ENCODE data around the gene EXOSC2. TPM values are rescaled to one million over a fixed set of nuclear protein-coding genes. Genes with fewer than 3 reads are reported as not detected.

Gene EXOSC2
- total RNA-seq, 1 experiment from 2014 or later = 63.6 TPM

DNA sequence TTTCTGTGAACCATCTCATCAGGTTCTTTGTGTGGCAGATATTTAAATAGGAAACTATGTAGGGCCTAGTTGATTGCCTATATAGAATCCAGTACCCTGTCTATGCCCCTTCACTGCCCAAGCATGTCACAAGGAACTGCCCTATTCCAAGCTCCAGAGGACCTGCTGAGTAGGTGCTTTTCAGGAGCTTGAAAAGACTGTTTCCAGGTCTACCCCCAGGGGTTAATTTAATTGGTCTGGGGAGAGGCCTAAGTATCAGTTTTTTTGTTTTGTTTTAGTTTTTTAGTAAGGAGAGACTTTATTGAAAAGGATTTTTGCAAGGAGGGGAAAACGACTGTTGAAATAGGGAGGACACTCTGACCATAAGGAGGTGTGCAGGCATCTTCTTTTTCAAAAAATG lies 43.3 kb downstream of the EXOSC2 start:
- DNase-seq (ENCODE audit: low spot score) = no peak

DNA sequence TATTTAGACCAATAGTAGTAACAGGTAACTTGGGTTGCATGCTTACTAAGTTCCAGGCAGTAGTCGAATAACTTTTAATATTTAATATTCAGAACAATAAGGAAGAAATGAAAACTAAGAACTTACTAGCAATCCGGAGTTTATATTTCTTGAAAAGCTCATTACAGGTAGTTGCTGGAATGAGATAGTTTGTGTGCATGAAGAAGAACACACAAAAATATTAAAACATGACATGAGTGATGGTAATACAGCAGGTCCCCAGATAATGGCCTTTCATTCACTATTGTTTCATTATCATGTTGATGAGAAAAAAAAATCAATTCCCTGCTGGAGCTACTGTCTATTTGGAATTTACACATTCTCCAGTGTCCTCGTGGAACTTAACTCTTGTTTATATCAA lies 44.7 kb downstream of the EXOSC2 start:
- no peak for DNase-seq (ENCODE audit: low spot score)

DNA sequence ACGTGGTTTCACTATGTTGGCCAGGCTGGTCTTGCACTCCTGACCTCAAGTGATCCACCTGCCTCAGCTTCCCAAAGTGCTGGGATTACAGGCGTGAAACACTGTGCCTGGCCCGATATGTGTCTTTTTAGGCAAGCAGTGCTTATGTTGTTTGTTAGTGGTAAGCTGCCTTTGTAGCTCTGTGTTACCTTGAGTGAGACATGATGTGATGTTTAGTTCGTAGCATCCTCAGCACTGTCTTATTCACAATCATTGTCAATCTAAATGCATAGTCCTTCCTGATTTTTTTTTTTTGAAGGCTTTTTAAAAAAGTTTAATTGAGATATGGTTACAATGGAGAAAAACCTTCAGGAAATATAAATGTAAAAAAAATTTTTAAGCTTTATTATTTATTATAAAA lies 45.5 kb downstream of the EXOSC2 start:
- no peak for DNase-seq (ENCODE audit: low spot score)

DNA sequence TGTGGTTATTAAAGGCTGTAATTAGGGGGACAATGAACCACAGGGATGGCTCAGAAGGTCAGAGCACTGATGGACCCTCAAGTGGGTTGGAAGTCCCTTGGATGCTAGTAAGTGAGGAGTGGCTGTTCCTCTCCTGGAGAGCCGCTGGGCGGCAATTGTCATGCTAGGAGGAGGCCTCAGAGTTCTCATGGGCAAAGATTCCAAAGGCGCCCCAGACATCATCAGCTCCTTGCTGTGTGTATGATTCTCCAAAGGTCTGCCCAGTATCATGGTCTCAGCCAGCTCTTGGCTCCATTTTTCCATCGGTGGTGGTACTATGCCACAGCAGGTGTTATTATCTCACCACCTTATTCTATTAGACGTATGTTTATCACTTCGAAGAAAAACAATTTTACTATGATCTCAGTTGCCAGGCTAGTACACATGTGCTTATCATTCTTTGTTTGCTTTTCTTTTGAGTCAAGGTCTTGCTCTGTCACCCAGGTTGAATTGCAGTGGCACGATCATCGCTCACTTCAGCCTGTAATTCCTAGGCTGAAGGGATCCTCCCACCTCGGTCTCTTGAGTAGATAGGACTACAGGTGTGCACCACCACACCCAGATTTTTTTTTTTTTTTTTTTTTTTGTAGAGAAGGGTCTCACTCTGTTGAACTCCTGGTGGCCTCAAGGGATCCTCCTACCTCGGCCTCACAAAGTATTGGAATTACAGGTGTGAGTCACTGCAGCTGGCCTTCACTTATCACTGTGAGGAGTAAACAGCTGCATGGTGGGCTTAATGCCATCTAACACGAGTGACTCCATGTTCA lies 46.8 kb downstream of the EXOSC2 start:
- DNase-seq (ENCODE audit: low spot score) = no peak

DNA sequence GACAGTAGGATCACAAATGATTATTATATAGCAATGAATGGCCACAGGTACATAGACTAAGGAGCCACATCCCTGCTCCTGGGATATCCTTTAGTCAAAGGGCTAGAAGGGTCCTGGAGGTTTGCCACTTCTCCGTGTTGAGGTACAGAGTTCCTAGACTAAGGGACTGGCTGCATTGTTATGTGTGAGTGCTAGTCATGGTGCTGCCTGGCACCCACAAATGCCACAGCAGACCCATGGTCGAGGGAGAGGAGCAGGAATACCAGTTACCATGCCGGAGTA lies 47.4 kb downstream of the EXOSC2 start:
- no peak for DNase-seq (ENCODE audit: low spot score)

DNA sequence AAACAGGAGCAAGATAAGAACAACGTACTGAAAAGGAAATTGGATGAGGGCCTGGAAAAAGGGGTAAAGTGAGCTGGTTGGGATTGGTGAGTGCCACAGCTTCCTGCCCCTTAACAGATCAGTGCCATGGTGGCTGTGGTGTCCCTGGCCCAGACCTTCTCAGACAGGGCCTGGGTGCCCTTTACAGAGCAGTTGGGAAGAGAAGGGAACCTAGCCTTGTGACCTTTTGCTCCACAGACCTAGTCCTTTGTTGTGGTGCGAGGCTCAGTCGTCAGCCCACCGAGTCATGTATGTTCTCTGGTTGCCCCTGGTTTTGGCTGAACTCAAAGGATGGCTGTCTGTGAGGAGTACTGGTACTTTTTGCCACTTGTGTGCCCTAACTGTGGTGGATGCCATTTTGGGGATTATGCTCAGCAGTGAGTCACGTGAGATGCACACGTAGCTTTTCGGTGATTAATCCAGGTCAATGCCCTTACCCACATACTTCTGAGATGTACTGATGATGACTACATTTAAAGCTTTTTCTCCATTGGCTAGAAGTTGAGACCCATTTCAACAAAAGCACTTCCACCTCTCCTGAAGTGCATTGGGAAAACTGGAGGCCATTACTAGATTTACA lies 48.4 kb downstream of the EXOSC2 start:
- peak; percentile 47 for DNase-seq (ENCODE audit: low spot score)

DNA sequence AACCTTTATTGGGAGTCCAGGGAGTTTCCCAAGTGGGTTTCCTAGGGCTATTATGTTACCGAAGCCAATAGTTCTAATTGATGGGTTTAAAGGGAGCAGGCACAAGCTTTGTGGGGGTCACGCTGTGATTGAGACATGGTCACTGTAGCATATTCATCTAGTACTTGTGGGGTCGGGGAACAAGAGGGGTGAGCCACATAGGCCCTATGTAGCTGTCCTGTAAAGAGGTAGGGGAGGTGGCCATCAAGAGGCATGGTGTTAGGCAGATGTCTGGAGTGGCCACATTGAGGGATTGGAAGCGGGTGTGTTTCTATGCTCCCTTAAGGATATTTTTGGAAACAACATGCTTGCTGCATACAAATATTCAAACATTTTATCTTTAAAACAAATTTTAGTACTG lies 50.1 kb downstream of the EXOSC2 start:
- DNase-seq (ENCODE audit: low spot score) = no peak

DNA sequence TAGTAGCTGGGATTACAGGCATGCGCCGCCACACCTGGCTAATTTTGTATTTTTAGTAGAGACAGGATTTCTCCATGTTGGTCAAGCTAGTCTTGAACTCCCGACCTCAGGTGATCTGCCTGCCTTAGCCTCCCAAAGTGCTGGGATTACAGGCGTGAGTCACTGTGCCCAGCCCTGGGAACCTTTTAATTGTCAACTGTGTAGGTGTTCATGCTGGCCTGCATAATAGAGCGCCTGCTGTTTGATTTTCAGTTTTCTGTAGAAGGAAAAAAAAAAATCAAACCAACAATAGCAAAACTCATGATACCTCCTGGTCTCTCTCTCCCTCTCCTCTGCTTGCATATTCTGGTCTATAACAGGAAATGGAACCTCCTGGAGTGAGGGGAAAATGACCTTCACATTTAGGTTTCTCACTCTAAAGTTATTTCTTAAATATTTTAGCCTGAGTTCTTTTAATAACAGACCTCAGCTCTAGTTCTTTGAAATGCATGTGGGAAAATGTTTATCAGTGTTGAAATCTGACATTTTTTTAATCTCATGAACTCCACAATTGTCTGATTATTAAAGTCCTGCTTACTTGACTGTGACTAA lies 51.7 kb downstream of the EXOSC2 start:
- no peak for DNase-seq (ENCODE audit: low spot score)

DNA sequence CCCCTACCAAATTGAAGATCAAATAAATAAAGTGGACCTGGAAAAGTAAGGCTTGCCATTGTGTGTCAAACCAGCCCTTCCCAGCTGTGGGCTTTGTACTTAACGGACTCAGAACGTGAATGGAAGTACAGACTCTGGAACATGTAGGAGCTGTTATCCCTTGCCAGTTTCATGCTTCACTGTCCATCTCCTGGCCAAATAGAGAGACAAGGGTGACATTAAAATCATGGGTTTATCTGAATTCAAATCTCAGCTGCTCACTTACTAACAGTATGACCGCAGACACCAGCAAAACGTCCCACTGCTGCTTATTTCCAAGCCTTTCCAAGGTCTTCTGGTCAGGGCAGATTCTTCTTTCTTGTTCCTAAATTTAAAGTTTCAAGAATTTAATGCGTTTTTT lies 52.2 kb downstream of the EXOSC2 start:
- DNase-seq (ENCODE audit: low spot score) = no peak

DNA sequence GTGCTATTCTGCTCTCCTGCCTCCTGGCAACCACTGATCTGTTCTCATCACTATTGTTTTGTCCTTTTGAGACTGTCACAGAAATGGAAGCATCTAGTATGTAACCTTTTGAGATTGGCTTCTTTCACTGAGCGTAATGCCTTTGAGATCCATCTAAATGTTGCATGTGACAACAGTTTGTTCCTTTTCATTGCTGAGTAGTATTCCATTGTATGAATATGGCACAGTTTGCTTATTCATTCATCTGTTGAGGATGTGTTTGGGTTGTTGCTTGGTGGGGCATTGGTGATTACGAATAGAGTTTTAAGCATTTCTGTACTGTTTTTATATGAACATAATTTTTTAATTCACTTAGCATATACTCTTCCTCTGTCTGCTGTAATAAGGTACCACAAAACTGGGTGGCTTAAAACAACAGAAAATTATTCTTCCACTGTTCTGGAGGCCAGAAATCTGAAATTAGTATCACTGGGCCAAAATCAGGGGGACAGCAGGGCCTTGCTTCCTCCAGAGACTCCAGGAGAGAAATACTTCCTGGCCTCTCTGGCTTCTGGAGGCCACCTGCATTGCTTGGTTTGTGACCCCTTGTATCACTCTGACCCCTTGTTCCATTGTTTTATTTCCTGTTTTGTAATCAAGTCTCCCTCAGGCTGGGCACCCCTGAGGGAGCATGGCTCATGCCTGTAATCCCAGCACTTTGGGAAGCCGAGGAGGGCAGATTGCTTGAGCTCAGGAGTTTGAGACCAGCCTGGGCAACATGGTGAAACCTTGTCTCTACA lies 53.0 kb downstream of the EXOSC2 start:
- no peak for DNase-seq (ENCODE audit: low spot score)

DNA sequence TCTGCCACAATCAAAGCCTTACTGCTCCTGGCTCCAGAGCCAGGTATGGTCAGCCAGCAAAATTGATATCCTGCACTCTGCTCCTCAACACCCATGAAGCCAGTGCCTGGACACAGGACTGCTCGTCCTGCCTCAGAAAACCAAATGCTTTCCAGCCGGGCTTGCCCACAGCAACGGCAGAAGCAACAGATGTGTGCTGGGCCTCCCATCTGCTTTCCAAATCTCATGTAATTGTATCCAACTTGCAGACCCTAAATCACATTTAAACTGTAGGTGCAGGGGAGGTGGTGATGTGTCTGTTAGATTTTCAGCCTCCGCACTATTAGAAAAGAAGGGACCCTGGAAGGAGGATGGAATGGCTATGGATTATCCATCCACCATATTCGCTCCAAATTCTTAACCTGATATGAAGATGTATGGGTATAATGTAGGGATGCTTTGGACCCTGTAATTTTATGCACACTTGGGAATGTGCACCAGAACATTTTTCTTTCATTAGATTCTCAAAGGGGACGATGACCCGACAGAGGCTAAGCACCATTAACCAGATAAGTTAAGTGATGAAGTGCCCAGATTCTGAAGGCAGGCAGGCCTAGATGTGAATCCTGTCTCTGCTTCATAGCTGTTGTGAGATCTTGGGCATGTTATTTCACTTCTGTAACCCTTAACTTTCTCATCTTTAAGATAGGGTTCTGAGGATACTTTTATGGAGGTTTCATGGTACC lies 58.2 kb downstream of the EXOSC2 start:
- no peak for DNase-seq (ENCODE audit: low spot score)

Other genes starting within 250 kb of the EXOSC2 start
- 55.2 and 63.6 TPM in 2 replicates for gene ASS1, start 248.8 kb upstream of the EXOSC2 start, total RNA-seq (2014; rRNA removed; shearing (Covaris generic))
- gene FUBP3, start 114.2 kb upstream of the EXOSC2 start, total RNA-seq (2014; rRNA removed; shearing (Covaris generic)) = 30.7 and 36.0 TPM in 2 replicates
- not detected in 2 replicates for gene PRDM12, start 29.2 kb upstream of the EXOSC2 start, total RNA-seq (2014; rRNA removed; shearing (Covaris generic))
- gene ABL1, start 141.5 kb downstream of the EXOSC2 start, total RNA-seq (2014; rRNA removed; shearing (Covaris generic)) = 18.5 and 20.0 TPM in 2 replicates
- not detected in 2 replicates for gene QRFP, start 203.0 kb downstream of the EXOSC2 start, total RNA-seq (2014; rRNA removed; shearing (Covaris generic))
- 5.3 and 7.5 TPM in 2 replicates for gene FIBCD1, start 245.5 kb downstream of the EXOSC2 start, total RNA-seq (2014; rRNA removed; shearing (Covaris generic))

Measured in H4 (cell line).